Measurements from ENCODE around the gene LCE3A. TPM values are rescaled to one million over a fixed set of nuclear protein-coding genes. Genes with fewer than 3 reads are reported as not detected.
"Not testable (repeated sequence)": the region's sequence is repeated elsewhere in the genome, so short reads cannot be mapped to it uniquely, and the experiment has no call there.

The LCE3A gene, protein sequence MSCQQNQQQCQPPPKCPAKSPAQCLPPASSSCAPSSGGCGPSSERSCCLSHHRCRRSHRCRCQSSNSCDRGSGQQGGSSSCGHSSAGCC
- not detected in 2 replicates for total RNA-seq

DNA sequence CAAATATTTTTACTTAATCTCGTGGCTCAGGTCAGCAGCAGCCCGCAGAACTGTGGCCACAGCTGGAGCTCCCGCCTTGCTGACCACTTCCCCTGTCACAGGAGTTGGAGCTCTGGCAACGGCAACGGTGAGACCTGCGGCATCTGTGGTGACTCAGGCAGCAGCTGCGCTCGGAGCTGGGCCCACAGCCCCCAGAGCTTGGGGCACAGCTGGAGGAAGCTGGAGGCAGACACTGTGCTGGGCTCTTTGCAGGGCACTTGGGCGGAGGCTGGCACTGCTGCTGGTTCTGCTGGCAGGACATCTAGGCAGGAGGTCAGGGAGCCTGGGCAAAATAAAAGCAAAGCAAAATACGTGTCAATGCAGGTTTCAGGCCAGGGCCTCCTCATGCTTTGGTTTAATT, at the start of gene LCE3A:
Gene LCE3A, minus strand, starts transcription at position 301 of the 400 bp plus-strand sequence. Its CDS starts 0 bp downstream, at position 301.
- Histone ChIP-seq H3K27me3 (ENCODE audit: control insufficient read depth, insufficient read depth, low read length) (no peaks in the 10 kb centered on the region), H3K4me3 (ENCODE audit: low read depth, low read length) (no peak within 1 kb of the TSS), H3K36me3 (ENCODE audit: control insufficient read depth, insufficient read depth, low read length) (no peaks in the 10 kb centered on the region)
- TF ChIP-seq, protein P1, sequence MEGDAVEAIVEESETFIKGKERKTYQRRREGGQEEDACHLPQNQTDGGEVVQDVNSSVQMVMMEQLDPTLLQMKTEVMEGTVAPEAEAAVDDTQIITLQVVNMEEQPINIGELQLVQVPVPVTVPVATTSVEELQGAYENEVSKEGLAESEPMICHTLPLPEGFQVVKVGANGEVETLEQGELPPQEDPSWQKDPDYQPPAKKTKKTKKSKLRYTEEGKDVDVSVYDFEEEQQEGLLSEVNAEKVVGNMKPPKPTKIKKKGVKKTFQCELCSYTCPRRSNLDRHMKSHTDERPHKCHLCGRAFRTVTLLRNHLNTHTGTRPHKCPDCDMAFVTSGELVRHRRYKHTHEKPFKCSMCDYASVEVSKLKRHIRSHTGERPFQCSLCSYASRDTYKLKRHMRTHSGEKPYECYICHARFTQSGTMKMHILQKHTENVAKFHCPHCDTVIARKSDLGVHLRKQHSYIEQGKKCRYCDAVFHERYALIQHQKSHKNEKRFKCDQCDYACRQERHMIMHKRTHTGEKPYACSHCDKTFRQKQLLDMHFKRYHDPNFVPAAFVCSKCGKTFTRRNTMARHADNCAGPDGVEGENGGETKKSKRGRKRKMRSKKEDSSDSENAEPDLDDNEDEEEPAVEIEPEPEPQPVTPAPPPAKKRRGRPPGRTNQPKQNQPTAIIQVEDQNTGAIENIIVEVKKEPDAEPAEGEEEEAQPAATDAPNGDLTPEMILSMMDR (IDR thresholded peaks at IDR 0.05; ENCODE audit: insufficient read depth, low read length, poor library complexity, severe bottlenecking) = no peak
- no peak for DNase-seq (ENCODE audit: low read depth)

DNA sequence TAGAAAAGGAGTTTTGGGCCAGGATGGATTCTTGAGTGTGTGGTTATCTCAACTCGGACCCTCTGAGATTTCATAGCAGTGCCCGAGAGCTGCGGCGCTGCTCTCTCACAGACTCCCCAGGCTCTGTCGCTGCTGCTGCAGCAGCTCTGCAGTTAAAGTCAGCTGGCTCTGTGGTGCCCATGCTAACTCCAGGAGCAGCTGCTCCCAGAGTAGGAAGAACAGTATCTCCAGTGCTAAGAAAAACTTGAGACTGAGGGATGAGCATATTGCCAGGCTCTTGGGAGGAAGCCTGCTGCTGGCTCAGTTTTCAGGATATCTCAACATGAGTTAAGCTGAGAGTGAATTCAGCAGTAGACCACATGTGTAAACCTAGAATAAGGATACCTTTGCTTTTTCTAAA, 44.7 kb upstream of the LCE3A start:
- no peak for DNase-seq (ENCODE audit: low read depth)
- H3K4me3 ChIP-seq (ENCODE audit: low read depth, low read length) = no peak overlapping the region
- no peaks in the 10 kb centered on the region for H3K36me3 ChIP-seq (ENCODE audit: control insufficient read depth, insufficient read depth, low read length)
- H3K27me3 ChIP-seq (ENCODE audit: control insufficient read depth, insufficient read depth, low read length) = no peaks in the 10 kb centered on the region
- TF ChIP-seq, protein P1 (IDR thresholded peaks at IDR 0.05; ENCODE audit: insufficient read depth, low read length, poor library complexity, severe bottlenecking) = no peak

DNA sequence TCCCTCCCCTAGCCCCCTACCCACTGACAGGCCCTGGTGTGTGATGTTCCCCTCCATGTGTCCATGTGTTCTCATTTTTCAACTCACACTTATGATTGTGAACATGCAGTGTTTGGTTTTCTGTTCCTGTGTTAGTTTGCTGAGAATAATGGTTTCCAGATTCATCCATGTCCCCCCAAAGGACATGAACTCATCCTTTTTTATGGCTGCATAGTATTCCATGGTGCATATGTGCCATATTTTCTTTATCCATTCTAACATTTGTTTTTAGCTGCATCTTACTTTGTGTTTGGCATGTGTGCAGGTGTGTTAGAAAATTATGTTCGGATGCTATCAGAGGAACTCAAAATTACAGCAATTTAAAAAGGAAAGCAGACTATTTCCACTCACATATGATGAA, 43.3 kb upstream of the LCE3A start:
- not testable (repeated sequence) for H3K4me3 ChIP-seq (ENCODE audit: low read depth, low read length); H3K36me3 ChIP-seq (ENCODE audit: control insufficient read depth, insufficient read depth, low read length); DNase-seq (ENCODE audit: low read depth); H3K27me3 ChIP-seq (ENCODE audit: control insufficient read depth, insufficient read depth, low read length)

DNA sequence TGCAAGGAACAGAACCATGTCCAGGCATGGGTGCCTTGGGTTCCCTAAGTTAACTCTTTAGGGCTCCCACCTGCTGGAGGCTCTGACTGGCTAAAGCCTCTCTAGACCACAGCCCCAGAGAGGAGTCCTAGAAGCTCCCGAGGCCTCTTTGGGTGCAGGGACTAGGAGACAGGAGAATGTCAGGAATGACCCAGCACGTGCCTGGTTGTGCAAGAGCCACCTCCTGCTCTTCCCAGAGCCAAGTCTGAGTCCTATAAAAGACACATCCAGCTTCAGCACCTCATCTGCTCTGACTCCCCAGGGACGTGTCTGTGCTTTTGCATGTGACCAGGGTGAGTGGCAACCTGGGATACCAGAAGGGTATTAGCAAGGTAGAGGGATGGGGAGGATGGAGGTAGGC, 40.2 kb upstream of the LCE3A start, which contains the start of gene LCE2D:
Gene LCE2D, plus strand, starts transcription at position 283 of the 400 bp plus-strand sequence. CDS start 726 bp downstream, outside the sequence.
- H3K4me3 ChIP-seq (ENCODE audit: low read depth, low read length) = no peak within 1 kb of the TSS
- TF ChIP-seq, protein P1 (IDR thresholded peaks at IDR 0.05; ENCODE audit: insufficient read depth, low read length, poor library complexity, severe bottlenecking) = no peak
- no peak for DNase-seq (ENCODE audit: low read depth)
- H3K27me3 ChIP-seq (ENCODE audit: control insufficient read depth, insufficient read depth, low read length) = no peaks in the 10 kb centered on the region
- no peaks in the 10 kb centered on the region for H3K36me3 ChIP-seq (ENCODE audit: control insufficient read depth, insufficient read depth, low read length)

DNA sequence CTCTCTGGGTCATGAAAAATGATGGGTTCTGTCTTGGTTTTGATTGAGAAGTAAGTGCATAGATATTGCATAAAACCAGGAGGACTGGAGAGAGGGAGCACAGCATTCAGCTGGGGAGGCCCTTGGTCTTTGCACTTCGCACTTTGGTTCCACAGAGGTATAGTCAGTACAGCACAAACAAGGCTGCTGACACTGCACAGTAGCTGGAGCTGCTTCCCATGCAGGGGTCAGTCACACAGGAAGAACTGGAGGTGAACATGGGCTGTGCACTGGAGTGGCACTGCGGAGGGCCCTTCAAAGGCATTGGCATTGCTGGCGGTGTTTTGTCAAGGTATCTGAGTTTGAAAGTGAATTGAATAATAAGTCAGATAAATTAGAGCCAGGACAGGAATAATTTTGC, 35.7 kb upstream of the LCE3A start:
- TF ChIP-seq, protein P1 (IDR thresholded peaks at IDR 0.05; ENCODE audit: insufficient read depth, low read length, poor library complexity, severe bottlenecking) = no peak
- Histone ChIP-seq H3K27me3 (ENCODE audit: control insufficient read depth, insufficient read depth, low read length) (no peaks in the 10 kb centered on the region), H3K36me3 (ENCODE audit: control insufficient read depth, insufficient read depth, low read length) (no peaks in the 10 kb centered on the region), H3K4me3 (ENCODE audit: low read depth, low read length) (no peak overlapping the region)
- DNase-seq (ENCODE audit: low read depth) = no peak

DNA sequence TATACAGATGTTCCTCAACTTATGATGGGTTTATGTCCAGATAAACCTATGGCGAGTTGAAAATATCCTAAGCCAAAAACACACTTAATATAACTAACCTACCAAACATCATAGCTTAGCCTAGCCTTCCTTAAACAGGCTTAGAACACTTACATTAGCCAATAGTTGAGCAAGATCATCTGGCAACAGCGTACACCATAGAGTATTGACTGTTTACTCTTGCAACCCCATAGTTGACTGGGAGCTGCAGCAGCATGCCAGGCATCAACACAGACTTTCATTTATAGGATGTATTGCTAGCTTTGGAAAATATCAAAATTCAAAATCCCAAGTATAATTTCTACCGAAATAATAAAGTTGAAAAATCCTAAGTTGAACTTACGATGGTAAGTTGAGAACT, 34.8 kb upstream of the LCE3A start:
- H3K36me3 ChIP-seq (ENCODE audit: control insufficient read depth, insufficient read depth, low read length) = no peaks in the 10 kb centered on the region
- no peak overlapping the region for H3K4me3 ChIP-seq (ENCODE audit: low read depth, low read length)
- no peak for DNase-seq (ENCODE audit: low read depth)
- TF ChIP-seq, protein P1 (IDR thresholded peaks at IDR 0.05; ENCODE audit: insufficient read depth, low read length, poor library complexity, severe bottlenecking) = no peak
- H3K27me3 ChIP-seq (ENCODE audit: control insufficient read depth, insufficient read depth, low read length) = no peaks in the 10 kb centered on the region
